Measurements from ENCODE around the gene SPOP. TPM values are rescaled to one million over a fixed set of nuclear protein-coding genes. Genes with fewer than 3 reads are reported as not detected.

SPOP gene
- total RNA-seq, 4 donors from 2014 or later, result 18.1 to 67.5 (median 36.5) TPM

GRCh38 chr17:49703557-49704277 is 25.8 kb upstream of the SPOP start:
- Histone ChIP-seq H3K4me3 (no peak overlapping the region), H3K4me1 (peaks cover 11 to 57% (median 22%) of the 10 kb centered on the region in 3 donors), H3K27me3 (no peaks in the 10 kb centered on the region), H3K36me3 (peaks cover 32 to 62% (median 39%) of the 10 kb centered on the region in 3 donors), H3K9me3 (no peaks in the 10 kb centered on the region), H3K27ac (peak overlapping the region in 3 of 4 donors; percentile 14 to 54 (median 32))
- 26 to 38% methylated on average over 3 to 4 of the region's 6 CpGs for WGBS, 2 donors
- DNase-seq, result no peak
- TF ChIP-seq CTCF (IDR thresholded peaks at IDR 0.05), result peak in 5 of 6 experiments; percentile 48 to 68 (median 55)
- TF ChIP-seq POLR2A (IDR thresholded peaks at IDR 0.05), result no peak
- intact Hi-C loops (cut with DNase I), result loop anchor here (5.0 kb wide), 1 partner anchor 294 kb away; the partner anchor contains the start of gene DLX3

- peaks cover 0 to 41% (median 17%) of the 10 kb centered on the region in 3 donors for H3K4me1 ChIP-seq
- no peaks in the 10 kb centered on the region for H3K27me3 ChIP-seq
- H3K36me3 ChIP-seq, result peaks cover 32 to 62% (median 39%) of the 10 kb centered on the region in 3 donors
- H3K9me3 ChIP-seq, result no peaks in the 10 kb centered on the region
- no peak overlapping the region for H3K27ac ChIP-seq
- TF ChIP-seq POLR2A (IDR thresholded peaks at IDR 0.05) (no peak), CTCF (IDR thresholded peaks at IDR 0.05) (no peak)
- intact Hi-C loops (cut with DNase I), result loop anchor here (5.0 kb wide), 1 partner anchor 296 kb away; the partner anchor contains the start of gene DLX3
- DNase-seq, result no peak
- WGBS, 2 donors, result 37 to 45% methylated on average over 4 to 6 of the region's 6 CpGs
- no peak overlapping the region for H3K4me3 ChIP-seq
Measured at GRCh38 chr17:49700960-49701359, 23.1 kb upstream of the SPOP start.

- DNase-seq, result no peak
- H3K4me1 ChIP-seq, result peaks cover 3 to 40% (median 20%) of the 10 kb centered on the region in 3 donors
- peaks cover 32 to 54% (median 33%) of the 10 kb centered on the region in 3 donors for H3K36me3 ChIP-seq
- intact Hi-C loops (cut with DNase I), result loop anchor here (5.0 kb wide), 1 partner anchor 297 kb away; the partner anchor contains the start of gene DLX3
- H3K27me3 ChIP-seq, result no peaks in the 10 kb centered on the region
- H3K4me3 ChIP-seq, result no peak overlapping the region
- TF ChIP-seq CTCF (IDR thresholded peaks at IDR 0.05) (no peak), POLR2A (IDR thresholded peaks at IDR 0.05) (no peak)
- no peaks in the 10 kb centered on the region for H3K9me3 ChIP-seq
- H3K27ac ChIP-seq, result peak overlapping the region in 2 of 4 donors; percentile 23 to 60
- WGBS, 2 donors, result 56 to 60% methylated on average over 7 to 8 of the region's 8 CpGs
Measured at GRCh38 chr17:49699966-49700575, 22.2 kb upstream of the SPOP start.

GRCh38 chr17:49698005-49698404 is 20.1 kb upstream of the SPOP start:
- H3K4me1 ChIP-seq, result peaks cover 5 to 26% (median 17%) of the 10 kb centered on the region in 3 donors
- H3K9me3 ChIP-seq, result no peaks in the 10 kb centered on the region
- H3K27ac ChIP-seq, result peak overlapping the region in 2 of 4 donors; percentile 34 to 58
- TF ChIP-seq CTCF (IDR thresholded peaks at IDR 0.05), result no peak
- TF ChIP-seq POLR2A (IDR thresholded peaks at IDR 0.05), result no peak
- no peak overlapping the region for H3K4me3 ChIP-seq
- 53 to 63% methylated on average over 6 of the region's 6 CpGs for WGBS, 2 donors
- H3K27me3 ChIP-seq, result no peaks in the 10 kb centered on the region
- peaks cover 18 to 33% (median 22%) of the 10 kb centered on the region in 3 donors for H3K36me3 ChIP-seq
- intact Hi-C loops (cut with DNase I), result no loop called here
- DNase-seq, result no peak
